HL-60 (cell line): ENCODE results near the gene KCNK5.

ENCODE experiments used
- GABPA ChIP-seq: IDR thresholded peaks from 2 replicates; pipeline ENCODE4 v1.6.1; 2012; ENCODE audit warnings: low read depth
- POLR2AphosphoS5 ChIP-seq: IDR thresholded peaks from 2 replicates; pipeline ENCODE4 v1.6.1; 2012; ENCODE audit warnings: low read depth
- TF ChIP-seq, protein P1 (sequence below): IDR thresholded peaks from one replicate; pipeline ENCODE4 v1.5.1; 2011; ENCODE audit warnings: low read length, control low read depth, inconsistent platforms; ENCODE audit not compliant: insufficient read depth
- TF ChIP-seq, protein P2 (sequence below): IDR thresholded peaks from 2 replicates; pipeline ENCODE4 v1.6.1; 2012; ENCODE audit warnings: low read depth; ENCODE audit not compliant: insufficient replicate concordance

GRCh38 chr6:39260953-39261352 lies 31.7 kb upstream of the KCNK5 start:
- TF ChIP-seq, protein P1, sequence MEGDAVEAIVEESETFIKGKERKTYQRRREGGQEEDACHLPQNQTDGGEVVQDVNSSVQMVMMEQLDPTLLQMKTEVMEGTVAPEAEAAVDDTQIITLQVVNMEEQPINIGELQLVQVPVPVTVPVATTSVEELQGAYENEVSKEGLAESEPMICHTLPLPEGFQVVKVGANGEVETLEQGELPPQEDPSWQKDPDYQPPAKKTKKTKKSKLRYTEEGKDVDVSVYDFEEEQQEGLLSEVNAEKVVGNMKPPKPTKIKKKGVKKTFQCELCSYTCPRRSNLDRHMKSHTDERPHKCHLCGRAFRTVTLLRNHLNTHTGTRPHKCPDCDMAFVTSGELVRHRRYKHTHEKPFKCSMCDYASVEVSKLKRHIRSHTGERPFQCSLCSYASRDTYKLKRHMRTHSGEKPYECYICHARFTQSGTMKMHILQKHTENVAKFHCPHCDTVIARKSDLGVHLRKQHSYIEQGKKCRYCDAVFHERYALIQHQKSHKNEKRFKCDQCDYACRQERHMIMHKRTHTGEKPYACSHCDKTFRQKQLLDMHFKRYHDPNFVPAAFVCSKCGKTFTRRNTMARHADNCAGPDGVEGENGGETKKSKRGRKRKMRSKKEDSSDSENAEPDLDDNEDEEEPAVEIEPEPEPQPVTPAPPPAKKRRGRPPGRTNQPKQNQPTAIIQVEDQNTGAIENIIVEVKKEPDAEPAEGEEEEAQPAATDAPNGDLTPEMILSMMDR: no peak
- TF ChIP-seq POLR2AphosphoS5 (no peak), GABPA (no peak)
- TF ChIP-seq, protein P2, sequence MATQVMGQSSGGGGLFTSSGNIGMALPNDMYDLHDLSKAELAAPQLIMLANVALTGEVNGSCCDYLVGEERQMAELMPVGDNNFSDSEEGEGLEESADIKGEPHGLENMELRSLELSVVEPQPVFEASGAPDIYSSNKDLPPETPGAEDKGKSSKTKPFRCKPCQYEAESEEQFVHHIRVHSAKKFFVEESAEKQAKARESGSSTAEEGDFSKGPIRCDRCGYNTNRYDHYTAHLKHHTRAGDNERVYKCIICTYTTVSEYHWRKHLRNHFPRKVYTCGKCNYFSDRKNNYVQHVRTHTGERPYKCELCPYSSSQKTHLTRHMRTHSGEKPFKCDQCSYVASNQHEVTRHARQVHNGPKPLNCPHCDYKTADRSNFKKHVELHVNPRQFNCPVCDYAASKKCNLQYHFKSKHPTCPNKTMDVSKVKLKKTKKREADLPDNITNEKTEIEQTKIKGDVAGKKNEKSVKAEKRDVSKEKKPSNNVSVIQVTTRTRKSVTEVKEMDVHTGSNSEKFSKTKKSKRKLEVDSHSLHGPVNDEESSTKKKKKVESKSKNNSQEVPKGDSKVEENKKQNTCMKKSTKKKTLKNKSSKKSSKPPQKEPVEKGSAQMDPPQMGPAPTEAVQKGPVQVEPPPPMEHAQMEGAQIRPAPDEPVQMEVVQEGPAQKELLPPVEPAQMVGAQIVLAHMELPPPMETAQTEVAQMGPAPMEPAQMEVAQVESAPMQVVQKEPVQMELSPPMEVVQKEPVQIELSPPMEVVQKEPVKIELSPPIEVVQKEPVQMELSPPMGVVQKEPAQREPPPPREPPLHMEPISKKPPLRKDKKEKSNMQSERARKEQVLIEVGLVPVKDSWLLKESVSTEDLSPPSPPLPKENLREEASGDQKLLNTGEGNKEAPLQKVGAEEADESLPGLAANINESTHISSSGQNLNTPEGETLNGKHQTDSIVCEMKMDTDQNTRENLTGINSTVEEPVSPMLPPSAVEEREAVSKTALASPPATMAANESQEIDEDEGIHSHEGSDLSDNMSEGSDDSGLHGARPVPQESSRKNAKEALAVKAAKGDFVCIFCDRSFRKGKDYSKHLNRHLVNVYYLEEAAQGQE: no peak
